Testis (tissue), 3 donors: ENCODE data around the gene PPP1R2. TPM values are rescaled to one million over a fixed set of nuclear protein-coding genes. Genes with fewer than 3 reads are reported as not detected.

Experiments
- DNase-seq: peaks from one replicate; pipeline ENCODE4 v3.0.0-alpha.2; 2019
- H3K27ac ChIP-seq, 2 donors: fragments of 200-600 bp; sonication (generic); one replicate each; pipeline ENCODE4 v1.5.1; 2019
- H3K27me3 ChIP-seq: fragments of 200-600 bp; sonication (generic); one replicate; pipeline ENCODE4 v1.5.1; 2019
- H3K36me3 ChIP-seq: fragments of 200-600 bp; sonication (generic); one replicate; pipeline ENCODE4 v1.5.1; 2017; ENCODE audit warnings: low read depth; ENCODE audit errors: missing control alignments
- H3K4me1 ChIP-seq: fragments of 200-600 bp; sonication (generic); one replicate; pipeline ENCODE4 v1.5.1; 2019
- H3K4me3 ChIP-seq, 2 donors: fragments of 200-600 bp; sonication (generic); one replicate each; pipeline ENCODE4 v1.5.1; 2017 to 2019
- H3K9me3 ChIP-seq: fragments of 200-600 bp; sonication (generic); one replicate; pipeline ENCODE4 v1.5.1; 2017
- POLR2A ChIP-seq: fragments of 450-650 bp; IDR thresholded peaks from one replicate; pipeline ENCODE4 v1.6.1; 2017; ENCODE audit warnings: antibody characterized with exemption, mild to moderate bottlenecking, moderate library complexity
- WGBS, 2 donors: methylation state at CpG; one replicate each; pipeline ENCODE4 v1.1.5; 2018; 5-methylcytosine and 5-hydroxymethylcytosine counted together
- intact Hi-C: fragments of 100-400 bp; cut with DNase I; formaldehyde crosslinking; loops from one replicate; pipeline ENCODE4 v1.15.1; 2023; ENCODE audit warnings: low total_unique reads
- polyA plus RNA-seq: library from polyadenylated mRNA; stranded (reverse); fragments of 350-450 nt; fragmentation: Illumina TruSeq; extraction: RNeasy Lipid Tissue Mini Kit (QIAGEN cat#74804); gene quantifications from one replicate; pipeline ENCODE4 v1.2.3, GENCODE V29; 2014; ENCODE audit warnings: low read depth, low replicate concordance; ENCODE audit not compliant: insufficient read depth
- total RNA-seq, 2 donors: library from RNA; depleted of rRNA; stranded (reverse); fragments of >200 nt; gene quantifications; one replicate each; pipeline ENCODE4 v1.2.3, GENCODE V29; 2016
- TF ChIP-seq, protein P1 (sequence below), 3 experiments: fragments of 450-650 bp in 2 of 3; fragments of 200-600 bp in 1 of 3; sonication (generic) in 1 of 3; IDR thresholded peaks; one replicate each; pipeline ENCODE4 v1.5.1; 2016 to 2019; ENCODE audit warnings: antibody characterized with exemption in 3 of 3, mild to moderate bottlenecking in 2 of 3, moderate library complexity in 1 of 3

Gene PPP1R2
- total and polyA plus RNA-seq, 3 donors from 2014 or later, result 109 to 132 (median 129) TPM

DNA sequence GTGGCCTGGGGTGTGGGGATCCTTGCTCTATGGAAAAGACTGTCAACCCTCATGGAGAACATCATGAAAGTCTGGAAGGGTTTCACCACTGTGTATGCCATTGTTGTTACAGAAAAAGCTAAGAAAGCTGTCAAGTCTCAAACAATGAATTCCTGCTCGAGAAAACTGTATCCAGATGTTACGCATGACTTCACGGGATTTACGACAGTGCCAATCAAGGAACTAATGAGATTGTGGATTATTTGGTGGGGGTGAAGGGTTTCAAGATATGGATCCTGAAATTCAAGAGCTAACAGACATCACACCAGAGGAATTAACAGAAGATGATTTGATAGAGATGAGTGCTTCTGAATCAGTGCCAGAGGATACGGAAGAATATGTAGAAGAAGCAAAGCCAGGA lies 7.8 kb downstream of the PPP1R2 start:
- intact Hi-C loops, result no loop called here
- TF ChIP-seq, protein P1, sequence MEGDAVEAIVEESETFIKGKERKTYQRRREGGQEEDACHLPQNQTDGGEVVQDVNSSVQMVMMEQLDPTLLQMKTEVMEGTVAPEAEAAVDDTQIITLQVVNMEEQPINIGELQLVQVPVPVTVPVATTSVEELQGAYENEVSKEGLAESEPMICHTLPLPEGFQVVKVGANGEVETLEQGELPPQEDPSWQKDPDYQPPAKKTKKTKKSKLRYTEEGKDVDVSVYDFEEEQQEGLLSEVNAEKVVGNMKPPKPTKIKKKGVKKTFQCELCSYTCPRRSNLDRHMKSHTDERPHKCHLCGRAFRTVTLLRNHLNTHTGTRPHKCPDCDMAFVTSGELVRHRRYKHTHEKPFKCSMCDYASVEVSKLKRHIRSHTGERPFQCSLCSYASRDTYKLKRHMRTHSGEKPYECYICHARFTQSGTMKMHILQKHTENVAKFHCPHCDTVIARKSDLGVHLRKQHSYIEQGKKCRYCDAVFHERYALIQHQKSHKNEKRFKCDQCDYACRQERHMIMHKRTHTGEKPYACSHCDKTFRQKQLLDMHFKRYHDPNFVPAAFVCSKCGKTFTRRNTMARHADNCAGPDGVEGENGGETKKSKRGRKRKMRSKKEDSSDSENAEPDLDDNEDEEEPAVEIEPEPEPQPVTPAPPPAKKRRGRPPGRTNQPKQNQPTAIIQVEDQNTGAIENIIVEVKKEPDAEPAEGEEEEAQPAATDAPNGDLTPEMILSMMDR (IDR thresholded peaks at IDR 0.05), result no peak
- TF ChIP-seq POLR2A, result no peak
- DNase-seq, result no peak
- 87 to 92% methylated on average over 5 of the region's 5 CpGs for WGBS, 2 donors
- no peak overlapping the region for H3K4me3 ChIP-seq
- no peaks in the 10 kb centered on the region for H3K27me3 ChIP-seq
- H3K4me1 ChIP-seq, result no peaks in the 10 kb centered on the region
- H3K9me3 ChIP-seq, result no peaks in the 10 kb centered on the region
- no peak overlapping the region for H3K27ac ChIP-seq
- no peaks in the 10 kb centered on the region for H3K36me3 ChIP-seq

DNA sequence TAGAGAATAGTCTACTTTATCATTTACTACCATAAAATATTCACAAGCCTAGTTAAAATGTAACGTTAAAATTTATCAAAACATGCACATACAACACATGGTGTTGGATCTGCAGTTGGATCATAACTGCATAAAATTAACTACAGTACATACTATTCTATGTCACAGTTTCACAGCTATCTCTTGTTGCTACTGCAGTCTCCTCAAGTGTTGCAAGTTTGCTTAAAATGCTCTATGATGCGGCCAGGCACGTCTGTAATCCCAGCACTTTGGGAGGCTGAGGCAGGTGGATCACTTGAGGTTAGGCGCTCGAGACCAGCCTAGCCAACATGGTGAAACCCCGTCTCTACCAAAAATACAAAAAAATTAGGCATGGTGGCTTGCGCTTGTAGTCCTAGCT lies 10.3 kb downstream of the PPP1R2 start:
- H3K27ac ChIP-seq, result no peak overlapping the region
- H3K4me3 ChIP-seq, result no peak overlapping the region
- no peak for TF ChIP-seq POLR2A
- TF ChIP-seq, protein P1 (IDR thresholded peaks at IDR 0.05), result no peak
- no peaks in the 10 kb centered on the region for H3K4me1 ChIP-seq
- intact Hi-C loops, result no loop called here
- no peaks in the 10 kb centered on the region for H3K9me3 ChIP-seq
- no peak for DNase-seq
- H3K27me3 ChIP-seq, result no peaks in the 10 kb centered on the region
- no peaks in the 10 kb centered on the region for H3K36me3 ChIP-seq
- 73 to 82% methylated on average over 7 of the region's 7 CpGs for WGBS, 2 donors

DNA sequence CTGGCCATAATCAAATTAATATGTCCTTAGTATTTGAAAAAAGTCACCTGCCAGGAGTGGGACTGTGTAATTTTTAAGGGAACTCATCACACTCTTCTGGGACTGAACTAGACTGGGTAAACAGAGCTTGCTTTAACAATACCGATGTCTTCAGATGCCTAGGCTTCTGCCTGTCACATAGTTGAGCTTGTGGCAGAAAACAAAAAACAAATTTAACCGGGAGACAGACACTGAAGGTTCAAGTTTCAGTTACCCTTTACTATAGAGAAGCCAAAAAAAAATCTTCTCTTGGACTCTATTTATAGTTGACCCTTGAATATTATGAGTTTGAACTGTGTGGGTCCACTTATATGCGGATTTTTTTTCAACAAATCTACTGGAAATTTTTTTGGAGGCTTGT lies 10.8 kb downstream of the PPP1R2 start:
- WGBS, 2 donors, result 48 to 61% methylated on average over 3 of the region's 3 CpGs
- no peak for DNase-seq
- intact Hi-C loops, result no loop called here
- Histone ChIP-seq H3K27me3 (no peaks in the 10 kb centered on the region), H3K9me3 (no peaks in the 10 kb centered on the region), H3K27ac (no peak overlapping the region), H3K4me1 (no peaks in the 10 kb centered on the region), H3K4me3 (no peak overlapping the region), H3K36me3 (no peaks in the 10 kb centered on the region)
- TF ChIP-seq, protein P1 (IDR thresholded peaks at IDR 0.05), result no peak
- TF ChIP-seq POLR2A, result no peak

DNA sequence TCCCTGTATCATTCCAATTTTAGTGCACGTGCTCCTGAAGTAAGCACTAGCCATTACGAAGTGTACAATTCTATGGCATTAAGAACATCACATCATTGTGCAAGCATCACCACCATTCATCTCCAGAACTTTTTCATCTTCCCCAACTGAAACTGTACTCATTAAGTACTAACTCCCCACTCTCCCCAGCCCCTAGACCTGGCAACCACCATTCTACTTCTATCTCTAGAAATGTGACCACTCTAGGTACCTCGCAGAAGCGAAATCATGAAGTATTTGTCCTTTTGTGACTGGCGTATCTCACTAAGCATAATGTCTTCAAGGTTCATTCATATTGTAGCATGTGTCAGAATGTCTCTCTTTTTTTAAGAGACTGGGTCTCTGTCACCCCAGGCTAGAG lies 11.4 kb downstream of the PPP1R2 start:
- no peak for DNase-seq
- intact Hi-C loops, result no loop called here
- 94 to 95% methylated on average over 5 of the region's 5 CpGs for WGBS, 2 donors
- no peaks in the 10 kb centered on the region for H3K4me1 ChIP-seq
- no peaks in the 10 kb centered on the region for H3K36me3 ChIP-seq
- H3K27ac ChIP-seq, result no peak overlapping the region
- H3K4me3 ChIP-seq, result no peak overlapping the region
- H3K9me3 ChIP-seq, result no peaks in the 10 kb centered on the region
- TF ChIP-seq, protein P1 (IDR thresholded peaks at IDR 0.05), result no peak
- no peak for TF ChIP-seq POLR2A
- H3K27me3 ChIP-seq, result no peaks in the 10 kb centered on the region

DNA sequence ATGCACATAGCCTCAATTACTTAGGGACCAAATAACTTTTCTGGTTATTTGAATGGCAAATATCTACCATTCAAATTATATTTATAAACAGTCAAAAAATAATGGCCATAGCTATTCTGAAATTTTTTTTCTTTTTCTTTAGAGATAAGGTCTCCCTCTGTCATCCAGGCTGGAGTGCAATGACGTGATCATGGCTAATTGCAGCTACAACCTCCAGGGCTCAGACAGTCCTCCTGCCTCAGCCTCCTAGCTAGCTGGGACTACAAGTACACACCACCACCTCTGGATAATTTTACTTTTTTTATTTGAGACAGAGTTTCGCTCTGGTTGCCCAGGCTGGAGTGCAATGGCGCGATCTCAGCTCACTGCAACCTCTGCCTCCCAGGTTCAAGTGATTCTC lies 16.6 kb downstream of the PPP1R2 start:
- intact Hi-C loops, result no loop called here
- H3K9me3 ChIP-seq, result no peaks in the 10 kb centered on the region
- H3K27me3 ChIP-seq, result no peaks in the 10 kb centered on the region
- DNase-seq, result no peak
- H3K4me1 ChIP-seq, result no peaks in the 10 kb centered on the region
- 95 to 99% methylated on average over 4 of the region's 4 CpGs for WGBS, 2 donors
- H3K4me3 ChIP-seq, result no peak overlapping the region
- no peaks in the 10 kb centered on the region for H3K36me3 ChIP-seq
- no peak overlapping the region for H3K27ac ChIP-seq
- TF ChIP-seq, protein P1 (IDR thresholded peaks at IDR 0.05), result no peak
- TF ChIP-seq POLR2A, result no peak
